Activated CD8-positive, alpha-beta T cell treated with anti-CD3 and anti-CD28 coated beads for 36 hours (primary cell): Measurements from ENCODE around the gene TBCC. TPM values are rescaled to one million over a fixed set of nuclear protein-coding genes. Genes with fewer than 3 reads are reported as not detected.

Experiments used
- ATAC-seq: fragments of 200-7000 bp; cut with Tn5 transposase; one replicate; pipeline ENCODE4 v1.10.0; 2021; ENCODE audit warnings: mild to moderate bottlenecking, moderate library complexity
- CTCF ChIA-PET: fragments of 350-600 bp; sonication (Branson Sonifier 250); formaldehyde crosslinking; loops from one replicate; lab custom pipeline; 2021; ENCODE audit warnings: antibody characterized with exemption; lab: Charles Lee
- POLR2A ChIA-PET: fragments of 350-600 bp; sonication (Branson Sonifier 250); formaldehyde crosslinking; loops from one replicate; lab custom pipeline; 2021; ENCODE audit warnings: antibody characterized with exemption; lab: Charles Lee
- DNase-seq: peaks from one replicate; pipeline ENCODE4 v3.0.0-alpha.2; 2020
- H3K27ac Mint-ChIP-seq: one replicate; pipeline ENCODE4 v1.8.0; 2021; ENCODE audit warnings: mild to moderate bottlenecking, mixed read lengths
- H3K27me3 Mint-ChIP-seq: one replicate; pipeline ENCODE4 v1.8.0; 2021; ENCODE audit warnings: mixed read lengths
- H3K36me3 Mint-ChIP-seq: one replicate; pipeline ENCODE4 v1.8.0; 2021; ENCODE audit warnings: low read depth, mixed read lengths
- H3K4me1 Mint-ChIP-seq: one replicate; pipeline ENCODE4 v1.8.0; 2021; ENCODE audit warnings: low read depth, mixed read lengths
- H3K4me3 Mint-ChIP-seq: one replicate; pipeline ENCODE4 v1.8.0; 2021; ENCODE audit warnings: mild to moderate bottlenecking, moderate library complexity, mixed read lengths
- H3K9me3 Mint-ChIP-seq: one replicate; pipeline ENCODE4 v1.8.0; 2021; ENCODE audit warnings: mixed read lengths
- intact Hi-C: fragments of 100-400 bp; cut with micrococcal nuclease; formaldehyde crosslinking; loops from one replicate; pipeline ENCODE4 v1.10.0; 2022
- total RNA-seq, 2 experiments: library from RNA; stranded (reverse); gene quantifications; one replicate each; pipeline ENCODE4 v1.2.3, GENCODE V29; 2021
- TF ChIP-seq, protein P1 (sequence below): fragments of 200-600 bp; IDR thresholded peaks from one replicate; pipeline ENCODE4 v1.8.0; 2022; ENCODE audit warnings: antibody characterized with exemption, mild to moderate bottlenecking

Gene TBCC
- total RNA-seq, 2 experiments from 2014 or later, result 16.0 to 16.3 TPM

- ATAC-seq, result no peak
These were observed 21.1 kb downstream of the TBCC start for GRCh38 chr6:42724825-42725224.

DNA sequence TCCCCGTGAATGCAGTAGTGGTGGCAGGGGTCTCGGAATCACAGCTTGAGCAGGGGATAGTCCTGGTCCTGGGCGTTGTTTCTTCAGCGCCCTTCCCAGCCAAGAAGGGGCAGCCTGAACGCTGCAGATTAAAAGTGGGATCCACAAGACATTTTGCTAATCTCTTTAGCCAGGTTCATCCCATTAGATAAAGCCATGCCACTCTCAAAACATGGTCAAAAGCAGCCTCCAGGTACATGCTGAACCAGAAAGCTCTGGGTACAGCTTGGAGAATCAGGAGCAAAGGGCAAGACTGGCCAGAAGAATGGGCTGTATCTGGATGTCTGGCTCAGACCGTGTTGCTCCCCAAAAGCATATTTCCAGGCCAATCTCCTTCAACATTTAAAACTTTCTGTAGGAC lies 23.4 kb downstream of the TBCC start, which contains the start of gene PRPH2:
TSS of gene PRPH2 (minus strand) at position 101 of the 400 bp plus-strand sequence. CDS start 263 bp downstream, outside the sequence.
- no peak for DNase-seq
- Mint-ChIP-seq H3K36me3 (peaks cover 1% of the 10 kb centered on the region), H3K4me1 (peaks cover 15% of the 10 kb centered on the region), H3K27me3 (no peaks in the 10 kb centered on the region), H3K9me3 (no peaks in the 10 kb centered on the region), H3K4me3 (no peak within 1 kb of the TSS), H3K27ac (no peak within 1 kb of the TSS)
- TF ChIP-seq, protein P1, sequence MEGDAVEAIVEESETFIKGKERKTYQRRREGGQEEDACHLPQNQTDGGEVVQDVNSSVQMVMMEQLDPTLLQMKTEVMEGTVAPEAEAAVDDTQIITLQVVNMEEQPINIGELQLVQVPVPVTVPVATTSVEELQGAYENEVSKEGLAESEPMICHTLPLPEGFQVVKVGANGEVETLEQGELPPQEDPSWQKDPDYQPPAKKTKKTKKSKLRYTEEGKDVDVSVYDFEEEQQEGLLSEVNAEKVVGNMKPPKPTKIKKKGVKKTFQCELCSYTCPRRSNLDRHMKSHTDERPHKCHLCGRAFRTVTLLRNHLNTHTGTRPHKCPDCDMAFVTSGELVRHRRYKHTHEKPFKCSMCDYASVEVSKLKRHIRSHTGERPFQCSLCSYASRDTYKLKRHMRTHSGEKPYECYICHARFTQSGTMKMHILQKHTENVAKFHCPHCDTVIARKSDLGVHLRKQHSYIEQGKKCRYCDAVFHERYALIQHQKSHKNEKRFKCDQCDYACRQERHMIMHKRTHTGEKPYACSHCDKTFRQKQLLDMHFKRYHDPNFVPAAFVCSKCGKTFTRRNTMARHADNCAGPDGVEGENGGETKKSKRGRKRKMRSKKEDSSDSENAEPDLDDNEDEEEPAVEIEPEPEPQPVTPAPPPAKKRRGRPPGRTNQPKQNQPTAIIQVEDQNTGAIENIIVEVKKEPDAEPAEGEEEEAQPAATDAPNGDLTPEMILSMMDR, result no peak
- no peak for ATAC-seq
- POLR2A ChIA-PET, result interaction anchor here (0.6 to 1.3 kb wide), 2 partner anchors 23 to 39 kb away, joined by 3 read pairs; partner anchors contain the start of gene TBCC
- intact Hi-C loops, result no loop called here
- CTCF ChIA-PET, result interaction anchor here (0.9 kb wide), 1 partner anchor 61 kb away, joined by 3 read pairs; no protein-coding TSS in a partner anchor

More at GRCh38 chr6:42724825-42725224, 21.1 kb downstream of the TBCC start:
- CTCF ChIA-PET, result interaction anchor here (2.2 to 3.2 kb wide), 4 partner anchors 10 to 62 kb away, joined by 10 to 89 read pairs (median 21); no protein-coding TSS in a partner anchor
- no peak for DNase-seq
- Mint-ChIP-seq H3K9me3 (no peaks in the 10 kb centered on the region), H3K4me3 (no peak overlapping the region), H3K36me3 (peaks cover 2% of the 10 kb centered on the region), H3K4me1 (peaks cover 16% of the 10 kb centered on the region), H3K27ac (no peak overlapping the region), H3K27me3 (no peaks in the 10 kb centered on the region)
- TF ChIP-seq, protein P1, result no peak
- intact Hi-C loops, result no loop called here
- POLR2A ChIA-PET, result interaction anchor here (1.9 kb wide), 1 partner anchor 58 kb away, joined by 9 read pairs; the partner anchor contains the start of gene BICRAL

- POLR2A ChIA-PET, result no interaction called here
- no peaks in the 10 kb centered on the region for H3K36me3 Mint-ChIP-seq
- intact Hi-C loops, result no loop called here
These were observed 25.2 kb downstream of the TBCC start for GRCh38 chr6:42720739-42721138.

DNA sequence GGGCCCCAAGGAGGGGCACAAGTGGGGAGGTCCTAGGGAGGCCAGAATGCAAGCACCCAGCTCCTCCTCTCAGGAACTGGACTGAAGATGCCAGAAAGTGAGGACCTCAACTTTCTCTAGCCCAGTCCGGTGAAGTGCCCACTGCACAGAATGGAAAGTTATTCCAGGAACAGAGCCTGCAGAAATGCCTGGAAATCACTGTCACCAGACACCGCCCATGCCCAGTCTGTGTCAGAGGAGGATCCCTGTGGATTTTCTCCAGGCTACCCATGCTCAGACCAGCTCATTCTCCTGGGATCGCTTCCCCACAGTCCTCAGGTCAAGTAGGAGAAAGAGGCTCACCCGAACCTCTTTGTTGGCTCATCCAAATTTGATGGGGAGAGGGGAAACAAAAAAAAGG lies 30.0 kb downstream of the TBCC start:
- Mint-ChIP-seq H3K36me3 (no peaks in the 10 kb centered on the region), H3K4me1 (peaks cover 3% of the 10 kb centered on the region), H3K9me3 (peaks cover 8% of the 10 kb centered on the region), H3K27me3 (no peaks in the 10 kb centered on the region), H3K4me3 (no peak overlapping the region), H3K27ac (no peak overlapping the region)
- ATAC-seq, result no peak
- ChIA-PET CTCF (interaction anchor here (2.6 kb wide), 1 partner anchor 10 kb away, joined by 13 read pairs; no protein-coding TSS in a partner anchor), POLR2A (no interaction called here)
- intact Hi-C loops, result no loop called here
- no peak for DNase-seq
- TF ChIP-seq, protein P1, result no peak

More at GRCh38 chr6:42720739-42721138, 25.2 kb downstream of the TBCC start:
- no peak overlapping the region for H3K27ac Mint-ChIP-seq
- H3K27me3 Mint-ChIP-seq, result no peaks in the 10 kb centered on the region
- H3K4me1 Mint-ChIP-seq, result peaks cover under 1% of the 10 kb centered on the region
- TF ChIP-seq, protein P1, result no peak
- ATAC-seq (no peak), DNase-seq (no peak)
- H3K9me3 Mint-ChIP-seq, result no peaks in the 10 kb centered on the region
- H3K4me3 Mint-ChIP-seq, result no peak overlapping the region
- CTCF ChIA-PET, result no interaction called here

DNA sequence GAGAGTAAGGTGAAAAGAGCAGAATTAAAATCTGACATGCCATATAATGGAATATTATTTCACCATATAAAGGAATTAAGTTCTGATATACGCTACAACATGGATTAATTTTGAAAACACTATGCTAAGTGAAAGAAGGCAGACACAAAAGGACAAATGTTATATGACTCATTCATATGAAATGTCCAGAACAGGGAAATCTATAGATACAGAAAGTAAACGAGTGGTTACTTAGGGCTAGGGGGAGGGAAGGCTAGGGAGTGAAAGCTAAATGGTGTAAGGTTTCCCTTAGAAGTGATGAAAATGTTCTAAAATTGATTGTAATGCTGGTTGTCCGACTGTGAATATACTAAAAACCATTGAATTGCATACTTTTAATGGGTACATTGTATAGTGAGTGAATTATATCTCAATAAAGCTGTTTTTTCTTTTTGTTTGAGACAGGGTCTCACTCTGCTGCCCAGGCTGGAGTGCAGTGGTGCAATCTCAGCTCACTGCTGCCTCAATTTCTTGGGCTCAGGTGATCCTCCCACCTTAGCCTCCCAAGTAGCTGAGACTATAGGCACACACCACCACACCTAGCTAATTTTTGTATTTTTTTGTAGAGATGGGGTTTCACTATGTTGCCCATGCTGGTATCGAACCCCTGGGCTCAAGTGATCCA lies 31.7 kb downstream of the TBCC start:
- CTCF ChIA-PET, result interaction anchor here (0.6 to 2.6 kb wide), 2 partner anchors 12 to 79 kb away, joined by 3 to 13 read pairs; no protein-coding TSS in a partner anchor
- no peak for ATAC-seq

More for the DNA sequence above, 31.7 kb downstream of the TBCC start:
- Mint-ChIP-seq H3K9me3 (peaks cover 8% of the 10 kb centered on the region), H3K4me3 (no peak overlapping the region), H3K27me3 (no peaks in the 10 kb centered on the region), H3K36me3 (no peaks in the 10 kb centered on the region), H3K4me1 (peaks cover 3% of the 10 kb centered on the region), H3K27ac (no peak overlapping the region)
- TF ChIP-seq, protein P1, result no peak
- DNase-seq, result no peak
- intact Hi-C loops, result no loop called here
- POLR2A ChIA-PET, result no interaction called here
